Stimulated activated CD4-positive, alpha-beta T cell treated with anti-CD3 and anti-CD28 coated beads, Interleukin-12 subunit alpha, Interleukin-12 subunit beta, amount 100 ng/mL, for 48 hours (primary cell): ENCODE data around the gene GAK.
"Not testable (repeated sequence)": the region's sequence is repeated elsewhere in the genome, so short reads cannot be mapped to it uniquely, and the experiment has no call there.

ENCODE experiments used
- DNase-seq, 3 donors: peaks; one replicate each; pipeline ENCODE4 v3.0.0-alpha.2; 2020; ENCODE audit warnings: low read depth in 2 of 3, low spot score in 1 of 3

Gene GAK

DNA sequence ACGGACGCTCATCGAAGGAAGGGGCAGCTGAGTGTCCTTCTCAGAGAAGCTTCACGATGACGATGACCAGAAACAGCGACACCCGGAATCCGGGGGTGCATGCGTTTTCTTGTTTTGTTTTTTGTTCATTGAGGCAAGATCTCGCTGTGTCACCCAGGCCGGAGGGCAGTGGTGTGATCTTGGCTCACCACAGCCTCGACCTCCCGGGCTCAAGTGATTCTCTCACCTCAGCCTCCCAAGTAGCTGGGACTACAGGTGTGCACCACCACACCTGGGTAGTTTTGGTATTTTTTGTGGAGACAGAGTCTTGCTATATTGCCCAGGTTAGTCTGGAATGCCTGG, 21.4 kb upstream of the GAK start:
- no peak for DNase-seq

DNA sequence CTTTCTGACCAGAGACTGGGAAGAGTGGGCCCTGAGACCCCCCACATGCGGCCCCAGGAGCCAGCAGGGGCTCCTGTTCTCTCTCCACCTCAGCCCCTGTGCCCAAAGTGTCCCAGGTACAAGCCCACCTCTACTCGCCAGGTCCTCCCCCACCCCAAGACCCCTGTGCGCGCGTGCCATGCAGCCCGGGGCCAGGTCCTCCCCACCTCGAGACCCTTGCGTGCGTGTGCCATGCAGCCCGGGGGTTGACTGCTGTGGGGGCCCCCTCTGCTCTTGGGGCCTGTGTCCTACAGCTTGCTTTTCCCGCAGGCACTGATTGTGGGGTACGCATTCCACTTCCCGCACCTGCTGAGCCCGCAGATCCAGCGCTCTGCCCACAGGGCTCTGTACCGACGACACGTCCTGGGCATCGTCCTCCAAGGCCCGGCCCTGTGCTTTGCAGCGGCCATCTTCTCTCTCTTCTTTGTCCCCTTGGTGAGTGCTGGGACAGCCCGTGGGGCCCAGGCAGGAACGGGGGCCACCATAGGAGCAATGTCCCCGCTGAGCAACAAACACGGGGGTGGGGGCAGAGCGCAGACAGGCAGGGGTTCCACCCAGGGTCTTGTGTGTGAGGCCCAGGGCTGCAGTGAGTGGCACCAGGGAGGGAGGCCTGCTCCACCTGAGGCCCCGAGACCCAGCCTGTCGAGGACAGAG, 20.9 kb upstream of the GAK start:
- no peak for DNase-seq

DNA sequence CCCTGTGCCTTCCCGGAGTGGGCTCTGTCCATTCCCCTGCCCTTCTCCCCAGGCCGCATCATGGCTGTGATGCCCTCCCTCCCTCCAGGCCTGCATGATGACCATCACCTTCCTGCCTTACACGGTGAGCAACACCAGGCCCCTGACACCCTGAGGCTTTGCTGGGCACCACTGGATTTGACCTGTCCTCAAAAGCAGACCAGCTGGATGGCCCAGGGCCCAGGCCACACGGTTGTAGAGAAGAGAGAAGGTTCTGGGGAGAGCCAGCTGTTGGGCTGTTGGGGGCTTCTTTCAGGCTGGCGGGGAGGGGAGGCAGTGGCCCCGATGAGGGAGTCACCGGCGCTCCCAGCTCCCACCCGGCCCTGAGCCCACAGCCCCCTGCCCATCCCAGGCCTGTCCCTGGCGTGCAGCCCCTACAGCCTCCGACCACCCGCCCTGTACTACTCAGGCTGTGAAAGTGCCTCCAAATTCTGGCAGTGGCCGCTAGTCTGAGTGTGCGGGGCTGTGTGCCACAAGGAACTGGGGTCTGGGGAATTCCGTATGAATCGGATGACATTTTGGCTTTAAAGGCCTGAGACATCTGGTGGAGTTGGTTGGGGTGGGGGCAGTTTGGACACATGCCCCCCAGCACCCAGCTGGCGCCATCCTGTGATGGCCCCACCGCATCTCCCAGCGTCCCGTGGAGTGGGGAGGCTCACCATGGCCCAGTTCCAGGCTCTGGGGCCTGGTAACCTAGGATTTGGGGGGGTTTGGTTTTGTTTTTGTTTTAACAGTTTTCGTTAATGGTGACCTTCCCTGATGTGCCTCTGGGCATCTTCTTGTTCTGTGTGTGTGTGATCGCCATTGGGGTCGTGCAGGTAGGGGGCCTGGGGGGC, 19.7 kb upstream of the GAK start:
- DNase-seq: no peak

DNA sequence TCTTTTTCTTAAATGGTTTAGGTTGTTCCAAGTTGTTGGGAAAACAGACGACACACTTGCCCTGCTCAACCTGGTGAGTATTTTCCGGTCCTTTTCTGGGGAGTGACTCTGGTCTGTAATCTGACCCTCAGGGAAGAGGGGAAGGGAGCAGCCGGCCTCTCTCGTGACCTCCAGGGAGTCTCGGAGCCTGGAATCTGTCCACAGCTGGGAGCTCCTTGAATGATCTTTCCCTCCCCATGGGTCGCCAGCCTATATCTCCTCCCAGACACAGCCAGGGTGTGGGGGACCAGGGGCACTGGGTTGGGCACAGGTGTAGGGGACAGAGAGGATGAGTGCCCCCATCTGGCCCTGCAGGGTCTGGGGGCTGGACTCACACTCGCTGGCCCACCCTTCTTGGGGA, 19.1 kb upstream of the GAK start:
- DNase-seq: no peak

DNA sequence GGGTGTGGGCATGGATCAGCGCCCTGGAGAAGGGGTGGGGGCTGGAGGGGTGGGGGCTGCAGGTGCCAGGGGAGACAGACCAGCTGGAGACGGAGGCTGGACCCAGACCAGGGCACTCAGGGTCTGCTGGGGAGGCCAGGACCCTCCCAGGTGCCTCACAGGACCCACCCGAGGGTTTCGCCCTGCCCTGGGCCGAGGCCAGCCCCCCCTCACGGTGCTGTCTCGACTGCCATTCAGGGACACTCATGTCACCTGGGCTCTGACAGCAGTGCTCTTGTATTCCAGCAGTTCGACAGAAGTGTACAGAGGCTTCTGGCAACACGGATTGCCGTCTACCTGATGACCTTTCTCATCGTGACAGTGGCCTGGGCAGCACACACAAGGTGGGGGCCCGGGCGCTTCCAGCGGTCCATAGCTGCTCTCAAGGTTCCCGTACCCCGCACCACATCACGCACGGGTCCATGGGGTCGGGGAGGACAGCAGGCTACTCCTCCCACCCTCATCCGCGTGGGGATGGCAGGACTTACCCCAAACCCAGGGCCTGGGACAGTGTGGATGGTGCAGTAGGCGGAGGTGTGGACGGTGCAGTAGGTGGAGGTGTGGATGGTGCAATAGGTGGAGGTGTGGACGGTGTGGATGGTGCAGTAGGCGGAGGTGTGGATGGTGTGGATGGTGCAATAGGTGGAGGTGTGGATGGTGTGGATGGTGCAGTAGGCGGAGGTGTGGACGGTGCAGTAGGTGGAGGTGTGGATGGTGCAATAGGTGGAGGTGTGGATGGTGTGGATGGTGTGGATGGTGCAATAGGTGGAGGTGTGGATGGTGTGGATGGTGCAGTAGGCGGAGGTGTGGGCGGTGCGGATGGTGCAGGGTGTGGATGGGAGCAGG, 18.3 kb upstream of the GAK start:
- no peak for DNase-seq

DNA sequence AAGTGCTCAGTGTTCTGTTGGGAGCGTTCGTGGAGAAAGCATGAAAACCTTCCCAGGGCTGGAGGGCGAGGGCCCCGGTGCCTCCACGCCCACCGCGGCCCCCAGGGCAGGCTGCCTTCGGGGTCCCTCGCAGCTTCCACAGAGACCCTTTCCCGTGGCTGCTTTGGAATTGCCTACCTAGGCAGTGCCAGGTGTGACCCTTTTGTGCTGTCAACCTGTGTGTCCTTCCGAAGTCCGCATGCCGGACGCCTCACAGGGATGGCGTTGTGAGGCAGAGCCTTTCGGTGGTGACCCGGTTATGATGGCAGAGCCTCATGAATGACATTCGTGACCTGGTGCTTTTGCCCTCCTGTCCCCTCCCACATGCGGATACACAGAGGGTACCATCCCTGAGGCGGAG, 17.5 kb upstream of the GAK start:
- DNase-seq: no peak

DNA sequence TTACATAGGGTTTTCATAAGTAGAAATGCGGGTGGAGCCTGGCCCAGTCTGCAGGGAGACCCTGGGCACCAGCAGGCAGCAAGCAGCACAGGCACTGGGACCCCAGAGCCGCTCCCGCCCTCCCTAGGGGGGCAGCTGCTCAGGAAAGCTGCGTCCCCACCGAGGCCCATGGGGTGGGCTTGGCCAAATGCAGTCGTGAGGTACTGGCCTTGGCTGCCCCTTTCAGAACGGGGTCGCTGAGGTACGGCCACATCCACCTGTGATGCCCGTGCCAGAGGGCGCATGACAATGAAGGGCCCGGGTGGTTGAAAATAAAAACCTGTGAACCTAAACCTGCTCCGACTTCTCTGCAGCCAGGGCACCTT, 16.8 kb upstream of the GAK start:
- DNase-seq: no peak

DNA sequence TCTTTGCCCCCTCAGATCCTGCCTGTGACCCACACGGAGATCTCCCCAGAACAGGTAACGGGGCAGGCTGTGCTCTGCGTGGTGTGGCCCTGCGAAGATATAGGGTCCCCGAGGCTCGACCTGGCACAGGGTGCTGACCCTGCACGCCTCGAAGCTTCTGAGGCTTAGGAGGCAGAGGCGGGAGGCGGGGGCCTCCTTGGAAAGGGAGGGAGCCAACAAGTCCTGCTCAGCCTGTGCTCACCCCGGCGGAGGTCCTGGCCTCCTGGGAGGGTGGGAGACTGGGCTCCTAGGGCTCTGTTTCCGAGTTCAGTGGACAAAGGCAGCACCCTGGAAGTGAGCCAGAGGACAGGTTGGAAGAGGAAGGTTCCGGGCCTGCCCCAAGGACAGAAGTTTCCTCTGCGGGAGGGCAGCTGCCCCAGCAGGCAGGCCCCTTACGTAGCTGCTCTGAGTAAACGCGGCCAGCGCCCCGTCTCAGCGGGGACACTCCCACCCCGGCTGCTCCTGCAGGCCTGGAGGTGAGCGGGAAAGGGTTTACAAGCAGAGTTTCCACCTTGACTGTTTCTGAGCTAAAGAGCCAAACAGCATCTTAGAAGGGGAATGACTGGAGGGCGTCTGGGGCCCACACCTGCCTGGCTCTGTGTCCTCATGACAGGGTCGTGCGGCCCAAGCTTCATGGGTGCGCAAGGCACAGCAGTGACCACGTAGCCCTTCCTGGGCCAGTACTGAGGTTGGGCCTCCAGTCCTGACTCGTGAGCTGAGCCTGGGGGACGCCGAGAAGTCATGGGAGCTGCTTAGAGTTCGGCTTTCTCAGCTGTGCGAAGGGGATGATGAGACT, 16.2 kb upstream of the GAK start:
- no peak for DNase-seq

DNA sequence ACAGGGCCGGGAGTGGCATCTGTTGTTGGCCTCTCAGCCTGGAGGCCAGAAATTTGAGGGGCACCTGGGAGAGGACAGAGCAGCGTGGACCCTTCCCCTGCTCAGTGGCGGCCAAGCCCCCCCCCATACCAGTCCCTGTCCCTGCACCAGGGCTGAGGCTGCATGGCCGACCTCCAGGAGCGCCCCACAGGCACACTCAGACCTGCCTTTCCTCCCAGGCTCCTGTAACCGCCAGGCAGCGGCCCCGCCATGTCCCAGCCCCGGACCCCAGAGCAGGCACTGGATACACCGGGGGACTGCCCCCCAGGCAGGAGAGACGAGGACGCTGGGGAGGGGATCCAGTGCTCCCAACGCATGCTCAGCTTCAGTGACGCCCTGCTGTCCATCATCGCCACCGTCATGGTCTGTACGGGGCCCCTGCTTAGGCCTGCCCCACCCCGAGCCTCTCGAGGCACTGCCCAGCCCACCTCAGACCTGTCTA, 15.4 kb upstream of the GAK start:
- no peak for DNase-seq

DNA sequence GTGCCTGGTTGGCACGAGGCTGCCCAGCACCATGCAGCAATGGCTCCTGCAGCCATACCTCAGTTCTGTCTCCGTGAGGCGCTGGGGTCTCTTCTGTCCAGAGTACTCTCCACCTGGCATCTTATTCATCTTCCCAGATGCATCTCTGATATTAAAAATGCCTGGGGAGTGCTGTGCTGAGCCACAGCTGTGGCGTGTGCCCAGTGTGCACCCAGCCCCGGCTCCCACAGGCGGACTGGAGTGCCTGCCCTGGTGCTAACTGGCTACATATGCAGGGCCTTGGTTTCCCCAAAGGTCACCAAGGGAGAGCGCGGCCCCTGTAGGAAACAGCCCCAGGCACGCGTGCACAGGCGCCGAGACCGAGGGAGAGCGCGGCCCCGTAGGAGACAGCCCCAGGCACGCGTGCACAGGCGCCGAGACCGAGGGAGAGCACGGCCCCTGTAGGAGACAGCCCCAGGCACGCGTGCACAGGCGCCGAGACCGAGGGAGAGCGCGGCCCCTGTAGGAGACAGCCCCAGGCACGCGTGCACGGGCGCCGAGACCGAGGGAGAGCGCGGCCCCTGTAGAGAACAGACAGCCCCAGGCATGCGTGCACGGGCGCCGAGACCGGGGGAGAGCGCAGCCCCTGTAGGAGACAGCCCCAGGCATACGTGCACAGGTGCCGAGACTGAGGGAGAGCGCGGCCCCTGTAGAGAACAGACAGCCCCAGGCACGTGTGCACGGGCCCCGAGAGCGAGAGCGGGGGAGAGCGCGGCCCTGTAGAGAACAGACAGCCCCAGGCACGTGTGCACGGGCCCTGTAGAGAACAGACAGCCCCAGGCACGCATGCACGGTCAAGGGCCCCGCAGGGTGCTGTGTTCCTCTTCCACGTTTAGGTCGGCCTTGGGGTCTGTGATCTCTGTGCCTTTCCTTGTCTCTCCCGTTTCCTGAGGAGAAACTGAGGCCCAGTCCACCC, 14.7 kb upstream of the GAK start:
- DNase-seq: no peak

DNA sequence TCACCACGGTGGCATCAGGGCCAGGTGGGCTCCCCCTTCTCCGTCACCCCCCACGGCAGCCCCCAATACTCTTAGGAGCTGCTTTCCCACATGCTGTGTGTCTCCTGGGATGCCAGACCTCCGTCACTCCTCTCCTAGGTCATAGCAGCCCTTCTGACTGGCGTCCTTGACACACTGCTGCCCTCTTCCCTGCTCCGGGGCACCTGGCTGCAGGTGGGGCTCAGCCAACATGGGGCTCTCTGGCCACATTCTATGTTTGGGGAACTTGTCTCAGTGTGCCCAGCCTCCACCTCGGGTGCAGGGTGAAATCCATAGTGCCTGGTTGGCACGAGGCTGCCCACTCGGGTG, 14.0 kb upstream of the GAK start:
- no peak for DNase-seq

DNA sequence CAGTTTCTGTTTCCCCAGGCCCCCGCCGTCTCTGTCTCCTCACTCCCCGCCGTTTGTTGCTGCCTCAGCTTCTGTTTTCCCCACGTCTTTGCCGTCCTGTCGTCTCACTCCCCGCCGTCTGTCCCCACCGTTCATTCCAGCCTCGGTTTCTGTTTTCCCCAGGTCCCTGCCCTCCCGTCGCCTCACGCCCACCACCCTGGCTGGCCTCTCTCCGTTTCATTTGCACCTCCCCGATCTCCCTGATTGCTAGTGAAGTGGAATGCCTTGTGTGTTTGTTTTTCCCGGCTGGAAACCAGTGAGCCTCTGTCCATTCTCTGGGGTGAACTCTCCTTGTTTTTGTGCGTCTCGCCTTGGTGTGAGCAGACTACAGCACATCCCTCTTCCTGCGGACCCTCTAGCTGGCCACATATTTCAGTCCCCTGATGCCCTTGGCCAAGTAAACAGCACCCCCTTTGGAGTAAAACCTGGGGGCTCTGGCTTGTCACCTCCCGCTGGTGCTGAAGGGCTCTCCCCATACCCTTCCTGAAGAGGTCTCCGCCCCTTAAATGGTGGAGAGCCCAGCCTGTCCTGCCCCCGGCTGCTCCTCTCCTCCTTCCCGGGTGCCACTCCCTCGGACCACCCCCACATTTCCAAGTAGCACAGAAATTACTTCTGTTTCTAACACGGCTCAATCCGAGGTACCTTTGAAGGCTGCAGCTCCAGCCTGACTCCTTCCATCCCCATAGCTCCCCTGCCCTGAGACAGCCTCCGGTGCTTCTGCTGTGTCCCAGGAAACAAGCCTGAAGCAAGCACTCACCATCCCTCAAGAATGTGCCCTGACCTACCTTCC, 13.4 kb upstream of the GAK start:
- DNase-seq: no peak

DNA sequence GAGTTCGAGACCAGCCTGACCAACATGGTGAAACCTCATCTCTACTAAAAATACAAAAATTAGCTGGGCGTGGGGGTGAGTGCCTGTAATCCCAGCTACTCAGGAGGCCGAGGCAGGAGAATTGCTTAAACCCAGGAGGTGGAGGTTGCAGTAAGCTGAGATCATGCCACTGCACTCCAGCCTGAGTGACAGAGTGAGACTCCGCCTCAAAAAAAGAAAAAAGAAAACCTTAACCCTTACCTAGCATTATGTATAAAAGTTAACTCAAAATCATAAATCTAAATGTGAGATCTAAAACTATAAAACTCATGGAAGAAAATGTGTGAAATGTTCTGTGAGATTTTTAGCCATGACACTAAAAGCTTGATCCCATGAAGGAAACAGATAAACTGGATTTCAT, 7.4 kb upstream of the GAK start:
- DNase-seq: not testable (repeated sequence)

DNA sequence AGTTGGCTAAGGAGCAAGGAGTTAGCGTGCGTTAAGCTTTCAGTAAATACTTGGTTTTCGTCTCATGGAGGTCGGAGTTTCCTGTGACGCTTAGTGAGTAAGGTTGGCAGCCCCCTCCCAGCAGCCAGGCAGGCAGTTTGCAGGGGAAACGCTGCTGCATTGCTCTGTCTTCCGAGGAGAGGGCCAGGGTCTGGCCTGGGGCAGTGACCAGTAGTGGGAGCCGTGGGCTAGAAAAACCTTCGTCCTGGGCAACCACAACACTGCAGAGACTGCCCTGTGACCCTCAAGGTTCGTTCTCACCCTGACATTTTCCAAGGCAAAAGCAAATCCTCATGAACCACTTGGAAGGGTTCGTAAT, 576 bp upstream of the GAK start:
- DNase-seq: no peak

DNA sequence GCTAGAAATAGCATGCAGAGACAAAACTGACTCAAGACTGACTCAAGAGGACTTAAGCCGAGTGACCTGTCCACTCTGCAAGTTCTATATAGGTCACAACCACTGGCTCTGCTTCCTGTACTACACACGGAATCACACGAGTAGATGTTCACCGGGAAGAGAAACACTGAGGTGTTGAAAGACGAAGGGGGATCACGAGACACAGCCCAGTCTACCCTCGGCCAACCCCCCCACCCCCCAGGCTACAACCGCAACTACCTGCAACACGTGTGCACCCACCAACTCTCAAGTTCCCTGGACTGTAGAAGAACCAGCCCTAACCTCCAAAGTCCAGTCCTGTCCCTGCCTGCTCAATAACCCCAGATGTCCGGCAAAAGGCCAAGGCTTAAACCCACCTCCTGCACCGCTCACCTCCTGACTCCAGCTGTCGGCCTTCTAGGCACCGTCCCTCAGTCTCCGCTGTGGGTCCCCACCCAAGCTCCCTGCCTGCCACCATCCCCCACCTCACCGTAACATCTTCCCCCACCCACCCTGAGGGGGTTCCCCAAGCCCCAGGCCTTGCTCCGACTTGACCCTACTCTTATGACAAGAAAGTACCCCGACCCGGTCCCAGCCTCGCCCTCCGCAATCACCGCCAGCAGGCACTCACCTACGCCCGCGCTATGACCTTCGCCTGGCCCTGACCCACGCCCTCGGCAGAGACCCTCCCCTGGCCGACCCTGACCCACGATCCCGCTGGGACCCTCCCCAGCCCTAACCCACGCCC, 739 bp downstream of the GAK start:
- no peak for DNase-seq

DNA sequence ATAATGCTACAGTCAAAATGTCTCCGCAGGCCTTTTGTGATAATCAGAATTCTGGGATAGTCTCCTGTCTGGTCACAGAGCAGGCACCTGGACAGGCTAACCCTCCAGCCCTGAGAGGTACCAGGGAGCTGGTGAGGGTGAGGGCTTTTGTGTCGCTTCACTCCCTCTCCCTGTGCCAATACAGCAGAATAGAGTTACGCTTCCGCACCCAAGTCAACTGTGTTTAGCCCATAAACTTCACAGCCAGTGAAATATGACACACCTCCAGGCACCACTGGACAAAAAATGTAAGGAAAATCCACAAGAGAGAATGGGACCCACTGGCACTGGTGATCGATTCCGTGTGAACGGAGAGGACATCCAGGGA, 1.3 kb downstream of the GAK start:
- DNase-seq: no peak

DNA sequence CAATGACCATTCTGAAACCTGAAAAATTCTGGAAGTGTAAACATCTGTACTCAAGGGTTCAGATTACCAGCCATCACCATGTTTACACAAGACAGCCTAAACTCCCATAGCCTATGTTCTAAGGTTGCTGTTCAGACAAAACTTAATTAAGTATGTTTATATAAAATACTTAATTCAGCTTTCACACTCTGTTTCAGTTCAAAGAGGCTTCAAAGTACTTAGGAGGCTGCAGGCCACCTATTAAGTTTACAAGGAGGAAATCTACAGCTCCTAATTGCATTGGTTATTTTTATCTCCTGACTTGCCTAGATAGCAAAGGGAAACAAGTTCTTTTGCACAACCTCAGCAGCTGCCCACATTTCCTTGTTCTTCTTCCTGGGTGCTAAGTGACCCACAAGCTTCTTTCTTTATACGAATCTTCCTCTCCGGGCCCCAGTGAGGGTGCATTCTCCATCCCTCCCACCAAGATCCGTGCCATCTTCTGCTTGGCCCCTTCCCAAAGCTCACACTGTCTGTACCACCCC, 2.0 kb downstream of the GAK start:
- no peak for DNase-seq

DNA sequence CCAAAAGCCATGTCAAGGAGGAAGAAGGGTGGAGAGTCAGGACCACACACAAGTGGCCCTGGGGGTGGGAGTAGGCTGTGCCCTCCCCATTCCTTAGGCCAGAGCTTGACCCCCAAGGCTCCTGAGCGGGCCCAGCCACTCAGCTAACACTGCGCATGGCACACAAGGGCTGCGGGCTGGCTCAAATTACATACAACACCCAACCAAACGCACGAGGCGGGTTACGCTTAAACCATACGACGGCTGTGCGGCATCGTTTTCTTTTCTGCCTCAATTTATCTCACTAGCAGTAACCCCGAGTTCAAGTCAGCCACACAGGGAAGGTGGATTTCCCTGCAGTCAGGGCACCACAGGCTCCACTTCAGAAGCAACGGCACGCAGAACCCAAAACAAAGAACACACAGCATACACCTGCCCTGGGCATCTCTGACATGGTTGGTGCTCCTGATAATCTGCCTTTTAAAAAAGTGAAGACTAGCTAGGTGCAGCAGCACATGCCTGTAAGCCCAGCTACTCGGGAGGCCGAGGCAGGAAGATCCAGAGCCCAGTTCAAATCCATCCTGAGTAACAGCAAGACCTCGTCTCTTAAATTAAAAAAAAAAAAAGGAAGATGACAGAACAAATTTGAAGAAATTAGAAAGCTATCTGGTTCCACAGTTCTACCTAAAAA, 2.9 kb downstream of the GAK start:
- no peak for DNase-seq
